ENCODE data around the gene GLA.

- TF ChIP-seq CTCF (IDR thresholded peaks at IDR 0.05) (no peak), POLR2A (IDR thresholded peaks at IDR 0.05) (peak in 2 of 3 donors; percentile 16 to 21)
Observed at GRCh38 chrX:101450085-101450484, 42.4 kb upstream of the GLA start.
